GM12864 (cell line): ENCODE data around the gene PAGE1.

Experiments
- DNase-seq: peaks from one replicate; pipeline ENCODE4 v3.0.0-alpha.2; 2011; ENCODE audit warnings: low read depth
- H3K4me3 ChIP-seq: 2 replicates; pipeline ENCODE4 v1.5.1; 2011; ENCODE audit warnings: mild to moderate bottlenecking, low read depth, low read length, control low read depth
- TF ChIP-seq, protein P1 (sequence below): IDR thresholded peaks from 2 replicates; pipeline ENCODE4 v1.5.1; 2011; ENCODE audit warnings: low read depth, mild to moderate bottlenecking, moderate library complexity, low read length, control low read depth, inconsistent platforms; ENCODE audit errors: missing control alignments

PAGE1 gene

DNA sequence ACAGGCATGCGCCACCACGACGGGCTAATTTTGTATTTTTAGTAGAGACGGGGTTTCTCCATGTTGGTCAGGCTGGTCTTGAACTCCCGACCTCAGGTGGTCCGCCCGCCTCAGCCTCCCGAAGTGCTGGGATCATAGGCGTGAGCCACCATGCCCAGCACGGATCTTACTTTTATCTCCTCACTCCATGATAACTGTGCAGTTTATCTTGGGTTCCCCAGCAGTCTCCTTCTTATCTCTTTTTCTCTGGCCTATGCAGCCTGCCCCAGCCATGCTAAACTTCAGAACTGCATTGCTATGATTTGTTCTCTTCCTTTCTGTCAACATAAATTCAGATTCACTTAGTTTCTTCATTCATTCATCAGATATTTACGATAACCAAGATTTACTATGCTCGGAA is 22.4 kb downstream of the PAGE1 start:
- no peak for DNase-seq
- TF ChIP-seq, protein P1, sequence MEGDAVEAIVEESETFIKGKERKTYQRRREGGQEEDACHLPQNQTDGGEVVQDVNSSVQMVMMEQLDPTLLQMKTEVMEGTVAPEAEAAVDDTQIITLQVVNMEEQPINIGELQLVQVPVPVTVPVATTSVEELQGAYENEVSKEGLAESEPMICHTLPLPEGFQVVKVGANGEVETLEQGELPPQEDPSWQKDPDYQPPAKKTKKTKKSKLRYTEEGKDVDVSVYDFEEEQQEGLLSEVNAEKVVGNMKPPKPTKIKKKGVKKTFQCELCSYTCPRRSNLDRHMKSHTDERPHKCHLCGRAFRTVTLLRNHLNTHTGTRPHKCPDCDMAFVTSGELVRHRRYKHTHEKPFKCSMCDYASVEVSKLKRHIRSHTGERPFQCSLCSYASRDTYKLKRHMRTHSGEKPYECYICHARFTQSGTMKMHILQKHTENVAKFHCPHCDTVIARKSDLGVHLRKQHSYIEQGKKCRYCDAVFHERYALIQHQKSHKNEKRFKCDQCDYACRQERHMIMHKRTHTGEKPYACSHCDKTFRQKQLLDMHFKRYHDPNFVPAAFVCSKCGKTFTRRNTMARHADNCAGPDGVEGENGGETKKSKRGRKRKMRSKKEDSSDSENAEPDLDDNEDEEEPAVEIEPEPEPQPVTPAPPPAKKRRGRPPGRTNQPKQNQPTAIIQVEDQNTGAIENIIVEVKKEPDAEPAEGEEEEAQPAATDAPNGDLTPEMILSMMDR: no peak
- no peak overlapping the region for H3K4me3 ChIP-seq

DNA sequence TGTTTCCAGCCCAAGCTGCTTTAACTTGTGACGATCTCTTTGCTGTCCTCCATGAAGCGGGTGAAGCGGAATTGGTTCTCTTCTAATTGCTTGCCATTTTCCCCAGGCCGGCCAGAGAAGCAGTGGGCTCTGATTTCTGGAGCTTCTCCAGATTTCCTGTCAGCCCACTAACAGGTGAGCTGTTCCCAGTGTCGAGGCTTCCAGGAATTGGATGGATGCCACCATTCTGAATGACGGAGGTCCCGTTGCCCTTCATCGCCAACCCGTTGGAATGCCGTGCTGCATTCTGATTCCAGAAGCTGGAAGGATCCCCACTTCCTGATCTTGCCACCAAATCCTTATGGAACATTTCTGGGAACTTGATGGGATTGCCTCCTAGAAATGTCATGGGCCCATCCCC is 31.0 kb downstream of the PAGE1 start:
- TF ChIP-seq, protein P1: no peak
- no peak overlapping the region for H3K4me3 ChIP-seq
- DNase-seq: no peak

DNA sequence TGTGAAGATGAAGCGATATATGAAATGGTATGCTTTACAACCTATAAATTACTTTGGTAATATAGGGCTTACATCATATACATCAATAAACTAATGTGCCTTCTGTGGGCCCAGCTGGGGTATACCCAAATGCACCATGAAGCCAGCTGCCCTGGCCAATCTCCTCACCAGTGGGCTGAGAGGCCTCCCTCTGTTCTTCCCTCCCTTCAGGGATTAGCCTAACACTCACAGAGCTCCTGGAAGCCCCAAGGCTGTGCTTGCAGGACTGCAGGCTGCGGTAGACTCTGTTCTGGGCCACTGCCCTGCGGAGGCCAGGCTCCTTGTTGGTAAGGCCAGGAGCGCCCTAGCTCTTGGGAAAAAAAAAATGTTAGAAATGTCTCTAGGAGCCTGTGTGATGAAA is 33.9 kb downstream of the PAGE1 start:
- TF ChIP-seq, protein P1: no peak
- DNase-seq: no peak
- H3K4me3 ChIP-seq: no peak overlapping the region

DNA sequence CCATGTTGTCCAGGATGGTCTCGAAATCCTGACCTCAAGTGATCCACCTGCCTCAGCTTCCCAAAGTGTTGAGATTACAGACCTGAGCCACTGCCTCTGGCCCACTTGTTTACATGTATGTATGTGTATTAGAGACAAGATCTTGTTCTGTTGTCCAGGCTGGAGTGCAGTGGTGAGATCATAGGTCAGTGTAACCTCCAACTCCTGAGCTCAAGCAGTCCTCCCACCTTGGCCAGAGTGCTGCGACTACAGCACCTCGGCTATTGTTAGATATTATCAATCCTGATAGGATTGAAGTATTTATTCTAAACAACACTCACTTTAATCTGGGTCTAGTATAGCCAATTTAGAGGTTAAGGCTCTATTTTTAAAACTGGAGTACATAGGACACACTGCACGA is 36.0 kb downstream of the PAGE1 start:
- no peak overlapping the region for H3K4me3 ChIP-seq
- DNase-seq: no peak
- TF ChIP-seq, protein P1: no peak

DNA sequence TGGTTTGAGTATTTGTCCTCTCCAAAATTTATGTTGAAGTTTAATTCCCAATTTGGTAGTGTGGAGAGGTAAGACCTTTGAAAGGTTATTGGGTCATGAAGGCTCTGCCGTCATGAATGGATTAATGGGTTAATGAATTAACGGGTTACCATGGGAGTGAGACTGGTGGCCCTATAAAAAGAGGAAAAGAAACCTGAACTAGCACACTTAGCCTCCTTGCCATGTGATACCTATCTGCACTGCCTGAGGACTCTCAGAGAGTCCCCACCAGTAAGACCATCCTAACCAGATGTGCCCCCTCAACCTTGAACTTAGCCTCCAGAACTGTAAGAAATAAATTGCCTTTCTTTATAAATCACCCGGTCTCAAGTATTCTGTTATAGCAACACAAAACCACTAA is 39.3 kb downstream of the PAGE1 start:
- TF ChIP-seq, protein P1: no peak
- H3K4me3 ChIP-seq: no peak overlapping the region
- no peak for DNase-seq

DNA sequence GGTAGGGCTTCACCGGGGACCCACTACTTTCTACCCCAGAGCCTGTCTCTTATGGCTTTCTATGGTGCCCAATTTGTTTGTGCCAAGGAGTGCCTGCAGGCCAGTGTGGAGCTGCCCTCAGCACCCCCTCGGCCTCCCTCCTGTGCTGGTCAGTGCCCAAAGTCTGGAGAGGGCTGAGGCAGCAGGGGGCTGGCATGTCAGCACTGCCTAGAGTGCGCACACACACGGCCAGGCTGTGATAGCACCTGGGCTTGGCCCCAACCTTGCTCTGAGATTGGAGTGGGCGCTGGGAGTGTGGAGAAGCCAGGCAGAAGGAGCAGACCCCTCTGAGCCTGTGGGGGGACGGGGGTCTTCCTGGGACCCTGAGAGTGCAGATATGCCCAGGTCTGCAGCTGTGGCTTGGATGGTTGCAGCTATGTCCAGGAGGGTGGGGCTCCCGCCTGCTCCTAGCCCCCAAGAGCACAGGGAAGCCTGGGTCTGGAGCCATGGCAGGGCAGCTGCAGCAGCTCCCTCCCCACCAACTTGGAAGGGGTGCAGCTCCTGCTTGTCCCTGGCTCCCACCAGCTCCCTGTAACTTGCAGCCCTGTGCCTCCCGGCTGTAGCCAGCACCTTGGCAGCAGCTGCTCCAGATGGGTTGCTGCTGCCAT is 50.7 kb downstream of the PAGE1 start:
- TF ChIP-seq, protein P1: no peak
- H3K4me3 ChIP-seq: no peak overlapping the region
- no peak for DNase-seq
